ENCODE results near the gene NUPR1. TPM values are rescaled to one million over a fixed set of nuclear protein-coding genes. Genes with fewer than 3 reads are reported as not detected.
"Not testable (repeated sequence)": the region's sequence is repeated elsewhere in the genome, so short reads cannot be mapped to it uniquely, and the experiment has no call there.

NUPR1 gene
- total RNA-seq, 4 donors from 2014 or later, result 20.2 to 56.4 (median 40.1) TPM

- DNase-seq (ENCODE audit: low spot score) (no peak), ATAC-seq (ENCODE audit: low FRiP score) (peak; percentile 18)
- TF ChIP-seq, protein P1, sequence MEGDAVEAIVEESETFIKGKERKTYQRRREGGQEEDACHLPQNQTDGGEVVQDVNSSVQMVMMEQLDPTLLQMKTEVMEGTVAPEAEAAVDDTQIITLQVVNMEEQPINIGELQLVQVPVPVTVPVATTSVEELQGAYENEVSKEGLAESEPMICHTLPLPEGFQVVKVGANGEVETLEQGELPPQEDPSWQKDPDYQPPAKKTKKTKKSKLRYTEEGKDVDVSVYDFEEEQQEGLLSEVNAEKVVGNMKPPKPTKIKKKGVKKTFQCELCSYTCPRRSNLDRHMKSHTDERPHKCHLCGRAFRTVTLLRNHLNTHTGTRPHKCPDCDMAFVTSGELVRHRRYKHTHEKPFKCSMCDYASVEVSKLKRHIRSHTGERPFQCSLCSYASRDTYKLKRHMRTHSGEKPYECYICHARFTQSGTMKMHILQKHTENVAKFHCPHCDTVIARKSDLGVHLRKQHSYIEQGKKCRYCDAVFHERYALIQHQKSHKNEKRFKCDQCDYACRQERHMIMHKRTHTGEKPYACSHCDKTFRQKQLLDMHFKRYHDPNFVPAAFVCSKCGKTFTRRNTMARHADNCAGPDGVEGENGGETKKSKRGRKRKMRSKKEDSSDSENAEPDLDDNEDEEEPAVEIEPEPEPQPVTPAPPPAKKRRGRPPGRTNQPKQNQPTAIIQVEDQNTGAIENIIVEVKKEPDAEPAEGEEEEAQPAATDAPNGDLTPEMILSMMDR (IDR thresholded peaks at IDR 0.05), result no peak
Measured at GRCh38 chr16:28501258-28502232, 37.2 kb downstream of the NUPR1 start.

GRCh38 chr16:28500476-28501180 is 38.1 kb downstream of the NUPR1 start:
- DNase-seq (ENCODE audit: low spot score); ATAC-seq (ENCODE audit: low FRiP score): not testable (repeated sequence)

- DNase-seq (ENCODE audit: low spot score), result no peak
- TF ChIP-seq, protein P1 (IDR thresholded peaks at IDR 0.05), result no peak
- ATAC-seq (ENCODE audit: low FRiP score), result no peak
Measured at GRCh38 chr16:28499854-28500253, 38.9 kb downstream of the NUPR1 start.

DNA sequence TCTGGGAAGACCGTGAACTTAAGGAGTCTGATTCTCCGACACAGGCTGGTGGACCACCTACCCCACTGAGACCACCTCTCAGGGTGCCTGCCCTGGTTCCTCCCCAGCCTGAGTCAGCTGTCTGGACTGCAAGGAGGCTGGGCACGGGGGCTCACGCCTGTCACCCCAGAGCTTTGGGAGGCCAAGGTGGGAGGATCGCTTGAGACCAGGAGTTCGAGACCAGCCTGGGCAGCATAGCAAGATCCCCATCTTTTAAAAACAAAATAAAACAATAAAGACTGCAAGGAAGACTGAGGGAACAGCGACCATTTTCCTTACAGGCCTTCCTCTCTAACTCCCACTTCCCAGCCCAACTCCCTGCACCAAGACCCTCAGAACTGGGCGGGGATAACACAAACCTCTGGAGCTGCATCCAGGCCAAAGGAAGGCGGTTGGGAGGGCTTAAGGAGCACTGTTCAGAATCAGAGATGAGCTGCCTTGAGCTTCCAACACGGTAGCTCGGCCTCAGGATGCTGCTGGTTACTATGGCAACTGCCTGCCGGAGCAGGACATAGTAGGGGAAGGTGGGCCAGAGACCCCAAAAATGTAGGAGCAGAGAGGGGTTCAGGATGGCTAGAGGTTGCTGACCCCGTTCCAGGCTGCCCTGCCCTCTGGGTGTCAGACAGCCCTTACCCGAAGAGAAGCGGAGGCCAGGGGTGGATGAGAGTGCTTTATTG is 40.0 kb downstream of the NUPR1 start:
- TF ChIP-seq, protein P1 (IDR thresholded peaks at IDR 0.05), result no peak
- no peak for DNase-seq (ENCODE audit: low spot score)
- ATAC-seq (ENCODE audit: low FRiP score), result no peak

DNA sequence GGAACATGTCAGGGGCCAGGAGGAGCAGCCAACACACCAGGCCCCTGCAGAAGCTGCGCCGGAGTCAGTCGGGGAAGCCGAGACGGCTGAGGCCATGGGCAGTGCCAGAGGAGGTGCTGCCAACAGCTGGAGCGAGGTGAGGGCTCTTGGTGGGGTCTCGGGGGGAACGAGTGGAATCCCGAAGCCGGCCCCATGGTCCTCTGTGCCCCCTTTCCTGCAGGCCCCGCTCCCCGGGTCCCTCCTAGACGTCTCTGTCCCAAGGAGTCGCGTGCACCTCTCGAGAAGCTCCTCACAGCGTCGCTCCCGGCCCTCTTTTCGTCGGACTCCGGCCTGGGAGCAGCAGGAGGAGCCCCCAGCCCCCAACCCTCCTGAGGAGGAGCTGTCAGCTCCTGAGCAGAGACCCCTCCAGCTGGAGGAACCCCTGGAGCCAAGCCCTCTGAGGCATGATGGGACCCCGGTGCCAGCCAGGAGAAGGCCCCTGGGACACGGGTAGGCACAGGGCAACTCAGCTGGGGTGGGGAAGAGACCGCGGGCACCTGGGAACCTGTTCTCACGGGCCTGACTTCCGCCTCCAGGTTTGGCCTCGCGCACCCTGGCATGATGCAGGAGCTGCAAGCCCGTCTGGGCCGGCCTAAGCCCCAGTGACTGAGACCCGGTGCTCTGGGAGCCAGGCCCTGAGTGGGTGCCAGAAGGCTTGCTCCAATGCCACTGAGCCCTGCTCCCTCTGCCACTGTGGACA is 40.7 kb downstream of the NUPR1 start:
- ATAC-seq (ENCODE audit: low FRiP score) (no peak), DNase-seq (ENCODE audit: low spot score) (no peak)
- TF ChIP-seq, protein P1 (IDR thresholded peaks at IDR 0.05), result no peak

GRCh38 chr16:28497386-28497785 is 41.4 kb downstream of the NUPR1 start:
- no peak for DNase-seq (ENCODE audit: low spot score)
- TF ChIP-seq, protein P1 (IDR thresholded peaks at IDR 0.05), result no peak
- ATAC-seq (ENCODE audit: low FRiP score), result no peak

All from omental fat pad (tissue), 4 donors.